ENCODE results near the gene MEGF9. TPM values are rescaled to one million over a fixed set of nuclear protein-coding genes. Genes with fewer than 3 reads are reported as not detected.

Gene MEGF9
- total RNA-seq, 1 donor from 2014 or later, result 4.7 TPM

GRCh38 chr9:120662513-120662912 lies 51.8 kb downstream of the MEGF9 start:
- no peaks in the 10 kb centered on the region for H3K27me3 ChIP-seq (ENCODE audit: control insufficient read depth, insufficient read depth, low read length)
- no peak for FAIRE-seq
- no peak for DNase-seq (ENCODE audit: low read depth)
- H3K36me3 ChIP-seq (ENCODE audit: control insufficient read depth, insufficient read depth, low read length), result no peaks in the 10 kb centered on the region
- TF ChIP-seq CTCF (IDR thresholded peaks at IDR 0.05; ENCODE audit: insufficient read depth, low read length, severe bottlenecking), result no peak
- no peak overlapping the region for H3K4me3 ChIP-seq (ENCODE audit: low read depth, low read length)

DNA sequence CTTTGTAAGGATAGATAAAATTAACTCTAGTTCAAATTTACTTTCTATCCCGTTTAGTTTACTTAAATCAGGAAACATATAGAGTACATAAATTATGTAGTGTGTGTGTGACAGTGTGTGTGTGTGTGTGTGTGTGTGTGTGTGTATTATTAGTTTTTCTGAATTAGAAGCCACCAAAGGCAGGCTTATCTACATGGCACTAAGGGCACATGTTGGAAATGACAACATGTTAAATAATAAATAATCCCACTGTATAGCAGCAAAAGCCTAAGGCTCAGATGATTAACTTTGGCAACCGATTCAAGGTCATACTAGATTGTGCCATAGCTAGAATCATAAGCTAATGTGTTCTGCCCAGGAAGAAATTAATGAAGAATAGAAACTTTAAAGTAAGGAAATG lies 54.6 kb downstream of the MEGF9 start:
- Histone ChIP-seq H3K27me3 (ENCODE audit: control insufficient read depth, insufficient read depth, low read length) (no peaks in the 10 kb centered on the region), H3K4me3 (ENCODE audit: low read depth, low read length) (no peak overlapping the region), H3K36me3 (ENCODE audit: control insufficient read depth, insufficient read depth, low read length) (no peaks in the 10 kb centered on the region)
- FAIRE-seq, result no peak
- no peak for DNase-seq (ENCODE audit: low read depth)
- no peak for TF ChIP-seq CTCF (IDR thresholded peaks at IDR 0.05; ENCODE audit: insufficient read depth, low read length, severe bottlenecking)

- no peaks in the 10 kb centered on the region for H3K27me3 ChIP-seq (ENCODE audit: control insufficient read depth, insufficient read depth, low read length)
- TF ChIP-seq CTCF (IDR thresholded peaks at IDR 0.05; ENCODE audit: insufficient read depth, low read length, severe bottlenecking), result no peak
- H3K36me3 ChIP-seq (ENCODE audit: control insufficient read depth, insufficient read depth, low read length), result no peaks in the 10 kb centered on the region
- H3K4me3 ChIP-seq (ENCODE audit: low read depth, low read length), result no peak overlapping the region
- no peak for DNase-seq (ENCODE audit: low read depth)
- no peak for FAIRE-seq
Observed at GRCh38 chr9:120659209-120659608, 55.1 kb downstream of the MEGF9 start.

- no peak overlapping the region for H3K4me3 ChIP-seq (ENCODE audit: low read depth, low read length)
- TF ChIP-seq CTCF (IDR thresholded peaks at IDR 0.05; ENCODE audit: insufficient read depth, low read length, severe bottlenecking), result no peak
- H3K36me3 ChIP-seq (ENCODE audit: control insufficient read depth, insufficient read depth, low read length), result no peaks in the 10 kb centered on the region
- FAIRE-seq (no peak), DNase-seq (ENCODE audit: low read depth) (peak; percentile 85)
- H3K27me3 ChIP-seq (ENCODE audit: control insufficient read depth, insufficient read depth, low read length), result no peaks in the 10 kb centered on the region
Observed at GRCh38 chr9:120655005-120655622, 59.2 kb downstream of the MEGF9 start.

GRCh38 chr9:120654272-120654671 lies 60.0 kb downstream of the MEGF9 start:
- FAIRE-seq (no peak), DNase-seq (ENCODE audit: low read depth) (peak; percentile 68)
- no peaks in the 10 kb centered on the region for H3K36me3 ChIP-seq (ENCODE audit: control insufficient read depth, insufficient read depth, low read length)
- H3K27me3 ChIP-seq (ENCODE audit: control insufficient read depth, insufficient read depth, low read length), result no peaks in the 10 kb centered on the region
- TF ChIP-seq CTCF (IDR thresholded peaks at IDR 0.05; ENCODE audit: insufficient read depth, low read length, severe bottlenecking), result no peak
- no peak overlapping the region for H3K4me3 ChIP-seq (ENCODE audit: low read depth, low read length)

GRCh38 chr9:120653762-120654161 lies 60.5 kb downstream of the MEGF9 start:
- H3K27me3 ChIP-seq (ENCODE audit: control insufficient read depth, insufficient read depth, low read length), result no peaks in the 10 kb centered on the region
- DNase-seq (ENCODE audit: low read depth) (no peak), FAIRE-seq (no peak)
- H3K4me3 ChIP-seq (ENCODE audit: low read depth, low read length), result no peak overlapping the region
- no peak for TF ChIP-seq CTCF (IDR thresholded peaks at IDR 0.05; ENCODE audit: insufficient read depth, low read length, severe bottlenecking)
- H3K36me3 ChIP-seq (ENCODE audit: control insufficient read depth, insufficient read depth, low read length), result no peaks in the 10 kb centered on the region

Data from bronchial epithelial cell (primary cell).